ENCODE results near the gene CMIP.

Gene CMIP

GRCh38 chr16:81553814-81554675 is 109.4 kb downstream of the CMIP start:
- no peak for DNase-seq

- no peak for DNase-seq
Observed at GRCh38 chr16:81554979-81555378, 110.4 kb downstream of the CMIP start.

GRCh38 chr16:81555660-81556059 is 111.1 kb downstream of the CMIP start:
- no peak for DNase-seq

GRCh38 chr16:81556715-81557284 is 112.2 kb downstream of the CMIP start:
- DNase-seq, result no peak

GRCh38 chr16:81558077-81558443 is 113.5 kb downstream of the CMIP start:
- DNase-seq, result peak; percentile 81

GRCh38 chr16:81558444-81559175 is 114.0 kb downstream of the CMIP start:
- peak; percentile 93 for DNase-seq

- DNase-seq, result no peak
Observed at GRCh38 chr16:81560979-81561657, 116.5 kb downstream of the CMIP start.

- no peak for DNase-seq
Observed at GRCh38 chr16:81562174-81562849, 117.7 kb downstream of the CMIP start.

GRCh38 chr16:81562926-81563325 is 118.3 kb downstream of the CMIP start:
- DNase-seq, result no peak

GRCh38 chr16:81564421-81564911 is 119.9 kb downstream of the CMIP start:
- no peak for DNase-seq

GRCh38 chr16:81565321-81566028 is 120.9 kb downstream of the CMIP start:
- no peak for DNase-seq

GRCh38 chr16:81566086-81567007 is 121.7 kb downstream of the CMIP start:
- no peak for DNase-seq

- no peak for DNase-seq
Observed at GRCh38 chr16:81567087-81567486, 122.5 kb downstream of the CMIP start.

- DNase-seq, result no peak
Observed at GRCh38 chr16:81567987-81568748, 123.6 kb downstream of the CMIP start.

- no peak for DNase-seq
Observed at GRCh38 chr16:81568749-81569087, 124.1 kb downstream of the CMIP start.

- DNase-seq, result no peak
Observed at GRCh38 chr16:81569361-81570034, 124.9 kb downstream of the CMIP start.

- DNase-seq, result no peak
Observed at GRCh38 chr16:81570151-81570846, 125.7 kb downstream of the CMIP start.

GRCh38 chr16:81571175-81571574 is 126.6 kb downstream of the CMIP start:
- DNase-seq, result no peak

All from DMS153 (cell line).